H9 (cell line): Measurements from ENCODE around the gene GRHL3. TPM values are rescaled to one million over a fixed set of nuclear protein-coding genes. Genes with fewer than 3 reads are reported as not detected.

Experiments used
- DNase-seq: peaks from one replicate; pipeline ENCODE4 v3.0.0-alpha.2; 2017
- H2AFZ ChIP-seq: one replicate; pipeline ENCODE4 v1.6.1; 2013; ENCODE audit warnings: mild to moderate bottlenecking, low read length, control low read depth, moderate library complexity
- H2AK5ac ChIP-seq: 2 replicates; pipeline ENCODE4 v1.6.1; 2013; ENCODE audit warnings: low read length, control low read depth, mixed read lengths; ENCODE audit not compliant: insufficient read length
- H2BK120ac ChIP-seq: one replicate; pipeline ENCODE4 v1.6.1; 2013; ENCODE audit warnings: low read depth, mild to moderate bottlenecking, low read length, control low read depth, inconsistent platforms; ENCODE audit not compliant: poor library complexity, severe bottlenecking
- H2BK12ac ChIP-seq: 2 replicates; pipeline ENCODE4 v1.6.1; 2013; ENCODE audit warnings: low read length, control low read depth, mixed read lengths, low read depth; ENCODE audit not compliant: insufficient read length
- H2BK15ac ChIP-seq: 2 replicates; pipeline ENCODE4 v1.6.1; 2013; ENCODE audit warnings: low read depth, low read length, control low read depth
- H2BK20ac ChIP-seq: one replicate; pipeline ENCODE4 v1.6.1; 2013; ENCODE audit warnings: low read depth, mild to moderate bottlenecking, low read length, control low read depth, inconsistent platforms; ENCODE audit not compliant: poor library complexity, severe bottlenecking
- H2BK5ac ChIP-seq: 2 replicates; pipeline ENCODE4 v1.6.1; 2013; ENCODE audit warnings: low read length, control low read depth, mixed read lengths; ENCODE audit not compliant: insufficient read length
- H3K14ac ChIP-seq: 2 replicates; pipeline ENCODE4 v1.6.1; 2013; ENCODE audit warnings: low read length, control low read depth; ENCODE audit not compliant: insufficient read depth
- H3K18ac ChIP-seq: 2 replicates; pipeline ENCODE4 v1.6.1; 2013; ENCODE audit warnings: low read depth, mild to moderate bottlenecking, mixed read lengths, low read length, control low read depth; ENCODE audit not compliant: insufficient read length
- H3K23ac ChIP-seq: 2 replicates; pipeline ENCODE4 v1.6.1; 2013; ENCODE audit warnings: low read length, control low read depth, mixed read lengths, low read depth; ENCODE audit not compliant: insufficient read length
- H3K23me2 ChIP-seq: 2 replicates; pipeline ENCODE4 v1.6.1; 2013; ENCODE audit warnings: low read depth, mild to moderate bottlenecking, mixed read lengths, low read length, control low read depth; ENCODE audit not compliant: insufficient read length, poor library complexity, severe bottlenecking
- H3K27ac ChIP-seq: 2 replicates; pipeline ENCODE4 v1.5.1; 2013; ENCODE audit warnings: low read length, control low read depth, mixed read lengths, low read depth; ENCODE audit not compliant: insufficient read length
- H3K27me3 ChIP-seq: 2 replicates; pipeline ENCODE4 v1.6.1; 2013; ENCODE audit warnings: low read length, control low read depth, inconsistent platforms; ENCODE audit not compliant: insufficient read depth
- H3K4ac ChIP-seq: 2 replicates; pipeline ENCODE4 v1.6.1; 2013; ENCODE audit warnings: low read depth, mild to moderate bottlenecking, control low read depth, inconsistent platforms, low read length, moderate library complexity
- H3K4me1 ChIP-seq: 2 replicates; pipeline ENCODE4 v1.6.1; 2013; ENCODE audit warnings: low read length, control low read depth, inconsistent platforms; ENCODE audit not compliant: insufficient read depth
- H3K4me2 ChIP-seq: 2 replicates; pipeline ENCODE4 v1.6.1; 2013; ENCODE audit warnings: low read length, control low read depth, mixed read lengths; ENCODE audit not compliant: insufficient read length, insufficient read depth
- H3K56ac ChIP-seq: 2 replicates; pipeline ENCODE4 v1.6.1; 2013; ENCODE audit warnings: low read depth, mild to moderate bottlenecking, mixed read lengths, low read length, control low read depth; ENCODE audit not compliant: insufficient read length
- H3K79me1 ChIP-seq: 2 replicates; pipeline ENCODE4 v1.6.1; 2013; ENCODE audit warnings: low read depth, mild to moderate bottlenecking, moderate library complexity, low read length, control low read depth, inconsistent platforms; ENCODE audit not compliant: insufficient read depth, poor library complexity, severe bottlenecking
- H3K79me2 ChIP-seq: 2 replicates; pipeline ENCODE4 v1.6.1; 2013; ENCODE audit warnings: low read length, control low read depth, inconsistent platforms; ENCODE audit not compliant: insufficient read depth
- H3K9ac ChIP-seq: 2 replicates; pipeline ENCODE4 v1.6.1; 2013; ENCODE audit warnings: low read length, control low read depth, mixed read lengths; ENCODE audit not compliant: insufficient read length; ENCODE audit errors: extremely low read depth
- H3K9me3 ChIP-seq: one replicate; pipeline ENCODE4 v1.6.1; 2013; ENCODE audit warnings: low read depth, low read length, inconsistent platforms; ENCODE audit not compliant: control insufficient read depth
- H3T11ph ChIP-seq: one replicate; pipeline ENCODE4 v1.6.1; 2013; ENCODE audit warnings: mild to moderate bottlenecking, low read length, control low read depth, inconsistent platforms
- H4K20me1 ChIP-seq: one replicate; pipeline ENCODE4 v1.6.1; 2013; ENCODE audit not compliant: control insufficient read depth, insufficient read length, insufficient read depth
- H4K5ac ChIP-seq: 2 replicates; pipeline ENCODE4 v1.6.1; 2013; ENCODE audit warnings: low read depth, mild to moderate bottlenecking, mixed read lengths, low read length, control low read depth; ENCODE audit not compliant: insufficient read length
- H4K8ac ChIP-seq: replicated peaks from 2 replicates; pipeline ENCODE4 v1.6.1; 2013; ENCODE audit warnings: low read length, control low read depth, mixed read lengths, low read depth; ENCODE audit not compliant: insufficient read length
- H4K91ac ChIP-seq: 2 replicates; pipeline ENCODE4 v1.6.1; 2013; ENCODE audit warnings: low read depth, mild to moderate bottlenecking, moderate library complexity, mixed read lengths, low read length, control low read depth; ENCODE audit not compliant: insufficient read length
- H3K27ac Mint-ChIP-seq, 3 experiments: 2 replicates in 2 of 3; 3 replicates in 1 of 3; pipeline ENCODE4 v1.8.0; 2020 to 2021; ENCODE audit warnings: mixed read lengths in 3 of 3, mild to moderate bottlenecking in 1 of 3, moderate library complexity in 1 of 3
- H3K27me3 Mint-ChIP-seq: 2 replicates; pipeline ENCODE4 v1.8.0; 2021; ENCODE audit warnings: low read depth, mild to moderate bottlenecking, moderate library complexity, mixed read lengths
- H3K36me3 Mint-ChIP-seq, 3 experiments: 2 replicates in 2 of 3; 3 replicates in 1 of 3; pipeline ENCODE4 v1.8.0; 2020 to 2021; ENCODE audit warnings: low read depth in 3 of 3, mixed read lengths in 3 of 3; ENCODE audit not compliant: insufficient read depth in 1 of 3
- H3K4me1 Mint-ChIP-seq, 2 experiments: 2 replicates each; pipeline ENCODE4 v1.8.0; 2020; ENCODE audit warnings: mixed read lengths in 2 of 2
- H3K4me3 Mint-ChIP-seq, 2 experiments: 2 replicates in 1 of 2; 3 replicates in 1 of 2; pipeline ENCODE4 v1.8.0; 2020 to 2021; ENCODE audit warnings: mild to moderate bottlenecking in 2 of 2, mixed read lengths in 2 of 2, moderate library complexity in 1 of 2
- H3K9me3 Mint-ChIP-seq, 2 experiments: 2 replicates in 1 of 2; 3 replicates in 1 of 2; pipeline ENCODE4 v1.8.0; 2020; ENCODE audit warnings: mild to moderate bottlenecking in 2 of 2, mixed read lengths in 2 of 2, moderate library complexity in 1 of 2
- WGBS: extraction: QIAGEN DNeasy Blood & Tissue Kit; methylation state at CpG from one replicate; pipeline ENCODE4 v1.1.7; 2013; ENCODE audit warnings: missing lambda C conversion rate, low lambda C conversion rate, mixed read lengths; ENCODE audit not compliant: insufficient read length; ENCODE audit errors: extremely low coverage; 5-methylcytosine and 5-hydroxymethylcytosine counted together
- total RNA-seq: library from RNA; stranded (reverse); gene quantifications from 2 replicates; pipeline ENCODE4 v1.2.1, GENCODE V29; 2021
- TF ChIP-seq, protein P1 (sequence below): fragments of 200-600 bp; sonication (generic); conservative IDR thresholded peaks from 3 replicates; pipeline ENCODE4 v1.8.0; 2021; ENCODE audit warnings: antibody characterized with exemption, mild to moderate bottlenecking

The GRHL3 gene
- total RNA-seq, 1 experiment from 2014 or later, result 3.5 TPM

DNA sequence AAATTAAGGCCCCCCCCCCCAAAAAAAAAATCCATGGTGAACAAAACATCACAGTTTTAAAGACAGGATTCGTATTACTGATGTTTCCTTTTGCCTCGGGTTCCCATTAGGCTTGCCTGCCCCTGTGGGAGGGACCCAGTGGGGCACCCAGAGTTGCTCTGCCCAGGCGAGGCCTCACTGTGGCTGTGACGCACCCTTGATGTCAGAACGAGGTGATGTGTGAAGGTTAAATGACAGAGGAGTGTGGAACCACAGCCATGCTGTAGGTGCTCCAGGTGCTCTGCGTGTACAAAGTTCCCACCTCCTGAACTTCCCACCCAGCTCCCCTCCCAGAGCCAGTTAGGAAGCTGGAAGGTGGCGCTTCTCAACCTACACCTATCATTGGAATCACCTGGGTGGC, 37.9 kb downstream of the GRHL3 start:
- Histone ChIP-seq H3T11ph (no peak overlapping the region), H4K91ac (no peak overlapping the region), H3K14ac (no peak overlapping the region), H3K4me1 (no peaks in the 10 kb centered on the region), H2BK20ac (no peak overlapping the region), H3K18ac (no peak overlapping the region), H2AFZ (no peak overlapping the region), H3K23ac (no peak overlapping the region), H3K79me2 (no peaks in the 10 kb centered on the region), H2BK120ac (no peak overlapping the region), H3K23me2 (no peaks in the 10 kb centered on the region), H3K56ac (no peak overlapping the region), H2AK5ac (no peak overlapping the region), H3K79me1 (no peaks in the 10 kb centered on the region), H3K9ac (no peak overlapping the region), H3K4me2 (no peak overlapping the region), H4K20me1 (no peaks in the 10 kb centered on the region), H2BK5ac (no peak overlapping the region), H4K8ac (no peak overlapping the region), H3K9me3 (no peaks in the 10 kb centered on the region), H4K5ac (no peak overlapping the region), H3K27me3 (no peaks in the 10 kb centered on the region), H3K4ac (no peak overlapping the region), H2BK15ac (no peak overlapping the region), H3K27ac (no peak overlapping the region), H2BK12ac (no peak overlapping the region)
- Mint-ChIP-seq H3K9me3 (no peaks in the 10 kb centered on the region; a peak in 1 of 5 replicates), H3K27me3 (no peaks in the 10 kb centered on the region; the same call in 1 of the 2 replicates), H3K27ac (peak overlapping the region in 1 of 3 experiments; percentile 87; a peak in 1 of 7 replicates), H3K4me3 (no peak overlapping the region), H3K4me1 (no peaks in the 10 kb centered on the region), H3K36me3 (peaks cover 4 to 9% (median 8%) of the 10 kb centered on the region in 3 experiments; a peak in 6 of 7 replicates)
- no CpG with 5 or more reads among the region's 7 CpGs for WGBS
- TF ChIP-seq, protein P1, sequence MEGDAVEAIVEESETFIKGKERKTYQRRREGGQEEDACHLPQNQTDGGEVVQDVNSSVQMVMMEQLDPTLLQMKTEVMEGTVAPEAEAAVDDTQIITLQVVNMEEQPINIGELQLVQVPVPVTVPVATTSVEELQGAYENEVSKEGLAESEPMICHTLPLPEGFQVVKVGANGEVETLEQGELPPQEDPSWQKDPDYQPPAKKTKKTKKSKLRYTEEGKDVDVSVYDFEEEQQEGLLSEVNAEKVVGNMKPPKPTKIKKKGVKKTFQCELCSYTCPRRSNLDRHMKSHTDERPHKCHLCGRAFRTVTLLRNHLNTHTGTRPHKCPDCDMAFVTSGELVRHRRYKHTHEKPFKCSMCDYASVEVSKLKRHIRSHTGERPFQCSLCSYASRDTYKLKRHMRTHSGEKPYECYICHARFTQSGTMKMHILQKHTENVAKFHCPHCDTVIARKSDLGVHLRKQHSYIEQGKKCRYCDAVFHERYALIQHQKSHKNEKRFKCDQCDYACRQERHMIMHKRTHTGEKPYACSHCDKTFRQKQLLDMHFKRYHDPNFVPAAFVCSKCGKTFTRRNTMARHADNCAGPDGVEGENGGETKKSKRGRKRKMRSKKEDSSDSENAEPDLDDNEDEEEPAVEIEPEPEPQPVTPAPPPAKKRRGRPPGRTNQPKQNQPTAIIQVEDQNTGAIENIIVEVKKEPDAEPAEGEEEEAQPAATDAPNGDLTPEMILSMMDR, result no peak
- DNase-seq, result no peak
